Heart left ventricle (tissue), 16 donors: ENCODE results near the gene LRRTM2. TPM values are rescaled to one million over a fixed set of nuclear protein-coding genes. Genes with fewer than 3 reads are reported as not detected.

Experiments
- ATAC-seq, 4 donors: fragments of 200-7000 bp; cut with Tn5 transposase; one replicate each; pipeline ENCODE4 v1.9.1; 2020 to 2022; ENCODE audit warnings: moderate library complexity in 4 of 4, mild to moderate bottlenecking in 3 of 4, moderate number of reproducible peaks in 1 of 4
- DNase-seq, 5 donors: peaks; one replicate each; pipeline ENCODE4 v3.0.0-alpha.2; 2020
- H3K27ac ChIP-seq, 12 donors: fragments of 200-600 bp; sonication (generic) in 4 of 12; one replicate each; pipeline versions ENCODE4 v1.5.0 to v1.8.0; 2016 to 2022; ENCODE audit warnings: mild to moderate bottlenecking in 2 of 12
- H3K27me3 ChIP-seq, 9 donors: fragments of 200-600 bp; sonication (generic) in 2 of 9; one replicate each; pipeline versions ENCODE4 v1.5.1 to v1.8.0; 2016 to 2022; ENCODE audit warnings: mild to moderate bottlenecking in 3 of 9
- H3K36me3 ChIP-seq, 9 donors: fragments of 200-600 bp; sonication (generic) in 2 of 9; one replicate each; pipeline versions ENCODE4 v1.5.0 to v1.8.0; 2018 to 2022; ENCODE audit warnings: mild to moderate bottlenecking in 2 of 9
- H3K4me1 ChIP-seq, 12 donors: fragments of 200-600 bp; sonication (generic) in 4 of 12; one replicate each; pipeline versions ENCODE4 v1.5.0 to v1.8.0; 2016 to 2022; ENCODE audit warnings: mild to moderate bottlenecking in 3 of 12
- H3K4me3 ChIP-seq, 12 donors: fragments of 200-600 bp; sonication (generic) in 4 of 12; one replicate each; pipeline versions ENCODE4 v1.5.0 to v1.8.0; 2017 to 2022; ENCODE audit warnings: mild to moderate bottlenecking in 9 of 12, moderate library complexity in 4 of 12
- H3K9me3 ChIP-seq, 12 donors: fragments of 200-600 bp; sonication (generic) in 4 of 12; one replicate each; pipeline versions ENCODE4 v1.5.0 to v1.8.0; 2016 to 2022; ENCODE audit warnings: mild to moderate bottlenecking in 1 of 12
- CTCF ChIP-seq, 12 donors: fragments of 200-600 bp; sonication (generic) in 4 of 12; IDR thresholded peaks; one replicate each; pipeline versions ENCODE4 v1.5.0 to v1.8.0; 2018 to 2022; ENCODE audit warnings: antibody characterized with exemption in 12 of 12, mild to moderate bottlenecking in 5 of 12
- POLR2A ChIP-seq, 2 donors: fragments of 450-650 bp; IDR thresholded peaks; one replicate each; pipeline ENCODE4 v1.6.1; 2017; ENCODE audit warnings: antibody characterized with exemption in 2 of 2, mild to moderate bottlenecking in 2 of 2, moderate library complexity in 2 of 2
- WGBS, 4 donors: extraction: QIAGEN DNeasy Blood & Tissue Kit in 2 of 4; methylation state at CpG; one replicate each; pipeline versions ENCODE4 v1.1.5 to v1.1.7; 2013 to 2018; 5-methylcytosine and 5-hydroxymethylcytosine counted together
- intact Hi-C, 10 donors: fragments of 100-400 bp; cut with DNase I; formaldehyde crosslinking; loops; one replicate each; pipeline versions ENCODE4 v1.11.1 to v1.14.2; 2022
- polyA plus RNA-seq, 2 donors: library from polyadenylated mRNA; stranded (reverse); fragments of 200-250 nt; gene quantifications; one replicate each; pipeline ENCODE4 v1.2.3, GENCODE V29; 2013
- total RNA-seq, 9 donors: library from RNA; depleted of rRNA in 2 of 9; stranded (reverse); fragments of >200 nt in 2 of 9; fragmentation: NEBNext Ultra II Directional in 3 of 9; extraction: Animal tissue kit (Norgen Biotek cat#: 25700) in 3 of 9; gene quantifications; one replicate each; pipeline versions ENCODE4 v1.1.0 to v1.2.4, GENCODE V29; 2016 to 2023
- donor health status: ischemic (EF 13 %, LVEDD 7.1; RV severe dilation, severe dysfunction).
- donor health status: healthy with polysubstance abuse.
- donor health status: DM: no; HTN: yes; CAD: no.
- donor health status: DM: no; HTN: no; CAD: no.
- donor health status: ischemic (EF 25% LVEDD 6.9; RV normal size, moderate dysfunction).
- donor health status: ischemic (EF 25% LVEDD 5.7; RV mildly dilated, moderate dysfunction).
- donor health status: healthy.
- donor health status: DM: yes; HTN: yes; CAD: no.
- donor health status: ischemic (EF 35%, LVEDD 5.7; RV mildly dilated, moderate dysfunction).
- donor health status: nonischemic (EF 11% LVEDD 7.7; RV severe dilation, severe dysfunction).
- donor health status: DM: yes; HTN: yes; CAD: no.
- donor health status: PGD.
- donor health status: ischemic (EF 29% LVEDD 5.4; RV normal size, mild dysfunction).
- donor health status: nonischemic (EF 23%, LVEDD 6.1; RV moderate dilation, normal function).

LRRTM2 gene
- total and polyA plus RNA-seq, 11 donors = 0.06 to 0.23 (median 0.16) TPM; not detected in 7

GRCh38 chr5:138869038-138869437, 6.1 kb downstream of the LRRTM2 start:
- ATAC-seq (no peak), DNase-seq (no peak)
- H3K9me3 ChIP-seq = peaks cover 0 to 1% (median 0%) of the 10 kb centered on the region in 12 donors
- H3K4me1 ChIP-seq = peaks cover 3 to 77% (median 53%) of the 10 kb centered on the region in 12 donors
- H3K27me3 ChIP-seq = no peaks in the 10 kb centered on the region
- peaks cover 0 to 2% (median 0%) of the 10 kb centered on the region in 9 donors for H3K36me3 ChIP-seq
- 69 to 87% (median 74%) methylated on average over 1 of the region's 1 CpG for WGBS, 4 donors
- TF ChIP-seq POLR2A (IDR thresholded peaks at IDR 0.05) = no peak
- TF ChIP-seq CTCF (IDR thresholded peaks at IDR 0.05) = no peak
- intact Hi-C loops = no loop called here
- H3K4me3 ChIP-seq = no peak overlapping the region
- no peak overlapping the region for H3K27ac ChIP-seq

- Histone ChIP-seq H3K4me1 (peaks cover 0 to 62% (median 38%) of the 10 kb centered on the region in 12 donors), H3K27ac (no peak overlapping the region), H3K9me3 (peaks cover 0 to 17% (median 8%) of the 10 kb centered on the region in 12 donors), H3K27me3 (no peaks in the 10 kb centered on the region), H3K36me3 (peaks cover 0 to 15% (median 0%) of the 10 kb centered on the region in 9 donors), H3K4me3 (no peak overlapping the region)
- TF ChIP-seq CTCF (IDR thresholded peaks at IDR 0.05) = no peak
- TF ChIP-seq POLR2A (IDR thresholded peaks at IDR 0.05) = no peak
- WGBS, 4 donors = 60 to 90% (median 70%) methylated on average over 1 of the region's 1 CpG
- intact Hi-C loops = no loop called here
- ATAC-seq (no peak), DNase-seq (no peak)
Measured at GRCh38 chr5:138867011-138867410, 8.1 kb downstream of the LRRTM2 start.

GRCh38 chr5:138853132-138853531, 22.0 kb downstream of the LRRTM2 start:
- peaks cover 7 to 50% (median 24%) of the 10 kb centered on the region in 12 donors for H3K4me1 ChIP-seq
- ATAC-seq = no peak
- no peak overlapping the region for H3K4me3 ChIP-seq
- WGBS, 4 donors = 69 to 80% (median 73%) methylated on average over 9 of the region's 9 CpGs
- DNase-seq = no peak
- TF ChIP-seq CTCF (IDR thresholded peaks at IDR 0.05) (no peak), POLR2A (IDR thresholded peaks at IDR 0.05) (no peak)
- no peaks in the 10 kb centered on the region for H3K9me3 ChIP-seq
- intact Hi-C loops = no loop called here
- no peaks in the 10 kb centered on the region for H3K27me3 ChIP-seq
- no peaks in the 10 kb centered on the region for H3K36me3 ChIP-seq
- no peak overlapping the region for H3K27ac ChIP-seq

GRCh38 chr5:138850865-138851435, 24.2 kb downstream of the LRRTM2 start:
- ATAC-seq = peak in 1 of 4 donors; percentile 16
- no peak for TF ChIP-seq CTCF (IDR thresholded peaks at IDR 0.05)
- no peak for TF ChIP-seq POLR2A (IDR thresholded peaks at IDR 0.05)
- 19 to 39% (median 22%) methylated on average over 2 of the region's 2 CpGs for WGBS, 4 donors
- no peak for DNase-seq
- Histone ChIP-seq H3K4me1 (peaks cover 7 to 63% (median 24%) of the 10 kb centered on the region in 12 donors), H3K36me3 (no peaks in the 10 kb centered on the region), H3K27ac (no peak overlapping the region), H3K9me3 (no peaks in the 10 kb centered on the region), H3K4me3 (no peak overlapping the region), H3K27me3 (no peaks in the 10 kb centered on the region)
- intact Hi-C loops = no loop called here
